NCI-H2029 treated with DMSO at 0.1 percent for 48 hours (cell line): ENCODE data around the gene BBX.

Source experiments
- DNase-seq: peaks from one replicate; lab custom pipeline; 2025; lab: John Stamatoyannopoulos, UW

The BBX gene

DNA sequence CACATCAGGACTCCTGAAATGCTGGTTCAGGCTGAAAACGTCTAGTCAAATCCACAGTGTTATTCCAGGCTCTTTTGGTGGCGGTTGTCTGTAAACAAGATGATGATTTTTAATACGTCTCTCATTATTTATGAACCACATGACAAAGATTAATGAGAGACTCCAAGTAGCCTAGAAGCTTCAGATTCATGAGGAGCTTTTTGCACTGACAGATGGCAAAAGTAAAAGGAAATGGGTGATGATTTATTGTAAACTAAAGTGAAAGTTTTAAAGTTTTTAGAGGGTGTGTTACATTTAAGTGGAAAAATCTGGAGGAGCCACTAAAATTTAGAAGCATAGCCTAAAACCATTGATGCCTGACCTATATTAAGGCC is 77.0 kb downstream of the BBX start:
- DNase-seq, result no peak

DNA sequence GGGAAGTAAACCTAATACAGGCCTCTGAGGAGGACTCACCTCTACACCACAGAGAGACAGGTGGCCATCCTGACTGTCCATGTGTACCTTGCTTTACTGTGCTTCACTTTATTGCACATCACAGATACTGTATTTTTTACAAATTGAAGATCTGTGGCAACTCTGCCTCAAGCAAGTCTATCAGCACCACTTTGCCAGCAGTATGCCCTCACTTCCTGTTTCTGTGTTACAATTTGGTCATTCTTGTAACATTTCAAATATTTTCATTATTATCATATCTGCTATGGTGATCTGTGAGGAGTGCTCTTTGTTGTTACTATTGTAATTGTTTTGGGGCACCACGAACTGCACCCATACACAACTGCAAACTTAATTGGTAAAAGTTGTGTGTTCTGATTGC is 78.0 kb downstream of the BBX start:
- DNase-seq, result no peak

DNA sequence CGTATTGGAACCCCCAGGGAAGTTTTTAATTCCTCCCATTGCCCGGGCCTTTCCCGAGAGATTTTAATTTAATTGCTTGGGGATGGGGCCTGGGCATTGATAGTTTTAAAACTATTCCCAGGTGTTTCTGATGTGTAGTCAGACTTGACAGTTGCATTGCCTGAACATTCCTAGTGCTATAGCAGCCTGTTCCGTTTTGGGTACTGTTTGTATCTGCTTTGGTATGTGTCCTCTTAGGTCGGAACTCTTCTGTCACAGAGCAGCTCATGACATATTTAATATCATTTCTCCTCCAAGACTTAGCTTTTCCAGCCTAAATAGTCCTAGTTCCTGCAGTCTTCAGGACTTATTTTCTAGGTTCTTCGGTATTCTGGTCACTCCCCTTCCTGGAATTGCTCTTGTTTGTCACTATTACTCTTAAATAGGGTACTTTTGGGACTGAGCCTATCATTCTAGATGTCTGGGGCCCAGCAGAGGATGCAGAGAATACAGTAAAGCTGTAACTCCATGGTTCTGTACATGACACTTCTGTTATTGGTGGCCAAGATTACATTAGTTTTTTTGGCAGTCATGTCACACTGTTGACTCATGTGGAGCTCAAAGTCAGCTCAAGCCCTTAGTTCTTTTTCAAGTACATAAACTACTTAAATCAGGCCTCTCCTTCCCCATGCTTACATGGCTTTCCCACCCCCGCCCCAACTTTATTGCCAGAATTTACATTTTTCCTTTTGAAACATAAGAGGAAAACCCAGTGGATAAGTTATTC is 81.5 kb downstream of the BBX start:
- no peak for DNase-seq

DNA sequence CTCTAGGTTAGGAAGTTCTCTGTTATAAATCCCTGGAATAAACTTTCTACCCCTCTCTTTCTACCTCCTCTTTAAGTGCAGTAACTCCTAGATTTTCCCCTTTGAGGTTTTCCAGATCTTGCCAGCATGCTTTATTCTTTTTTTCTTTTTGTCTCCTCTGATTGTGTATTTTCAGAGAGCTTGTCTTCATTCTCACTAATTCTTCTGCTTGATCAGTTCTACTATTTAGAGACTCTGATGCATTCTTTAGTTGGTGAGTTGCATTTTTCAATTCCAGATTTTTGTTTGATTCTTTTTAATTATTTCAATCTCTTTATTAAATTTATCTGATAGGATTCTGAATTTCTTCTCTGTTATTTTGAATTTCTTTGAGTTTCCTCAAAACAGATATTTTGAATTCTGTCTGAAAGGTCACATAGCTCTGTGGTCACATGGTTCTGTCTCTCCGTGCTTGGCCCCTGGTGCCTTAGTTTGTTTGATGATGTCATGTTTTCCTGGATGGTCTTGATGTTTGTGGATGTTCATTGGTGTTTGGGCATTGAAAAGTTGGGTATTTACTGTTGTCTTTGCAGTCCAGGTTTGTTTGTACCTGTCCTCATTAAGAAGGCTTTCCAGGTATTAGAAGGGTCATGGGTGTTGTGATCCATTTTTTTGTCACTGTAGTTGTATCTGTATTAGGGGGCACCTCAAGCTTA is 89.2 kb downstream of the BBX start:
- no peak for DNase-seq

DNA sequence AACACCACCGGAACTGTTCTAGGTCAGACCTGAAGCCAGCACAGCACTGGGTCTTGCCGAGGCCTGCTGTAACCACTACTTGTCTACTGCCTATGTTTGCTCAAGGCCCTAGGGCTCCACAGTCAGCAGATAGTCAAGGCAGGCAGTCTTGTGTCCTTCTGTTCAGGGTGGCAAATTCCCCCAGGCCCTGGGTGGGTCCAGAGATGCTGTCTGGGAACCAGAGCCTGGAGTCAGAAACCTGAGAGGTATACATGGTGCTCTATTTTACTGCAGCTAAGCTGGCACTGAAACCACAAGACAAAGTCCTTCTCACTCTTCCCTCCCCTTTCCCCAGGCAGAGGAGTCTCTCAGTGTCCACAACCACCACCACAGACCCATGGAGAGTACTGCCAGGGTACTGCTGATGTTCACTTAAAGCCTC is 89.9 kb downstream of the BBX start:
- DNase-seq, result no peak

DNA sequence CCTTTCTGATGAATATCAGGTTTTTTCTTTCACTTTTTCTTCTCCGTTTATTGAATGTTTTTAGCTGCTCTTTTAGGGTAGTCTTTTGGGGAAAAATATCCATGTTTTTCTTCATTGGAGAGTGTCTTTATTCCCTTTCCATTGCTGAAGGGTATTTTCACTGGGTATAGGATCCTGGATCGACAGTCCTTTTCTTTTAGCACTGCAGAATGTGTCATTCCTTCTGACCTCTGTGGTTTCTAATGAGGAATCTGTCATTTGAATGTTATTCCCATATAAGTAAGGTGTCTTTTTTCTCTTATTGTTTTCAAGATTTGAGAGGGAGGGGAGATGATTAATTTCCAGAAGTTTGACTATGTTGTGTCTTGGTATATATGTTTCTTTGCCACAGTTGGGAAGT is 96.8 kb downstream of the BBX start:
- DNase-seq, result no peak

DNA sequence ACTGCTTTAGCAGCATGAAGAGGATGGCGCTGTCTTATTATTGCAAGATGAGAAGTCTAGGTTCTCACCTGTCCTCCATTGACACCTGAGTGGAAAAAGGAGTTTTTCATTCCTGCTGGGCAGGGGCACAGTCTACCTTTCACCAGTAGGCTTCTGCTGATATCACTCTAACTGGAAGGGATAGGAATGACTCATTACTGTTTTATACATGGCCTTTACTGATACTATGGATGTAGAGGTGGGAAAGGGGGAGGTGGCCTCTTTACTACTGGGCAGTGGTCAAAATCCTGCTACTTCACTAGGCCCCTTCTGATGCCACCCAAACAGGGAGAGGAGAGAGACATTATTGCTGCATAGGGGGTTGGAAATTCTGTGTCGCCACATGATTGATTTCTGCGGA is 97.8 kb downstream of the BBX start:
- no peak for DNase-seq

DNA sequence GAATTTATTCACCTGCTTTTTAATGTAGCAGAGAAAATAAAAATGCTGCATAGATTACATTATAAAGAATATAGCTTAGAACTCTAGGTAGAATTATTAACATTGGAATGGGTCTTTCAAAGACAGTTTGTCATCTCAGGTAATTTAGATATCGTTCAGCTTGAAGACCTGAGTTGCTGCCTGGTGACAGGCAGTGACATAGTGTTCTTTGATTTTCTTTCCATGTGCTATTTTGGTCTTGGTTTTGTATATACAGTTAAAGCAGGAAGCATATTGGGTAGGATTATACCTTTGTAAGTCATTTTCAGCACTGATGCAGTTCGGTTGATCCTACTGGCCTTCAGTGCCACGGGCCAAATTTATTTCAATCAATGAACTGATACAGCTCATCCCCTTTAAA is 98.7 kb downstream of the BBX start:
- no peak for DNase-seq

DNA sequence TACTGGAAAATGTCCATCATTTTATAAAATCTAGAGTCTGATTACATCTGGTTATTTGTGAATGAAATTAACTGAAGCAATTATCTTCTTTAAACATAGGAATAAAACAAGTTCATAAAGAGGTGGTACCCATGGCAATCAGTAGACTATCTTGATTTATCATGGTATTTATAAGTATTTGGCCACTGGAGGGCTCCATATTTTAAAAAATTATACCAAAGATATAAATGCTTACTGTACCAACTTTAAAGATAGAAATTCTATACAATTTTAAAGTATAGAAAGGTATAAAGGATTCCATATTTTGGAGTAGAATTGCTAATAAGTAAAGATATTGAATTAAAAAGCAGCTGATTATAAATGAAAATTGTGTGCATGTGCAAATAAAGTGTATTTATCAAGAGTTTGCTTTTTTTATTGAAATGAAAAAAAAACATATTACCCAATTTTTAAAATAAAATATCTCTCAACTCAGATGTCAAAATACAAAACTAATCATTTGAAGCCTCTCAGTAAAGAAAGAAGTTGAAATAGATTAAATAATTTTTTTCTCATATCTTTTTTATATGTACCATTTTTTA is 105.3 kb downstream of the BBX start:
- no peak for DNase-seq

DNA sequence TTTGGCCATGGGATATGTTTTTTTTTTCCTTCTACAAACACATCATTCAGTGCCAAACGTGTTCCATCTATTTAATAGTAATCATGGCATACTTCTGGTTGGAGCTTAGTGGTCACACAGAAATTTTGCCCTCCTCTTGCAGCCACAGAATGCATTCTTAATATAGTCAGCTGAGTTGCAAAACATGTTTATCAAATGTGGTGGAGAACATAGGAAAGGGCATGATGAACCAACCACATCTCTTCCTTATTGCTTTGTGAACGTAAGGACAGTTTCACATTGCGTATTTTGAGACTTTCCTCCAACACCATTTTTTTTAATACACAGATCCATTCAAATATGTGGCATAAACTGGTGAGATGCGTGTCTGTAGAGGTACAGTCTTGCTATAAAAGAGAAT is 106.8 kb downstream of the BBX start:
- DNase-seq, result no peak

DNA sequence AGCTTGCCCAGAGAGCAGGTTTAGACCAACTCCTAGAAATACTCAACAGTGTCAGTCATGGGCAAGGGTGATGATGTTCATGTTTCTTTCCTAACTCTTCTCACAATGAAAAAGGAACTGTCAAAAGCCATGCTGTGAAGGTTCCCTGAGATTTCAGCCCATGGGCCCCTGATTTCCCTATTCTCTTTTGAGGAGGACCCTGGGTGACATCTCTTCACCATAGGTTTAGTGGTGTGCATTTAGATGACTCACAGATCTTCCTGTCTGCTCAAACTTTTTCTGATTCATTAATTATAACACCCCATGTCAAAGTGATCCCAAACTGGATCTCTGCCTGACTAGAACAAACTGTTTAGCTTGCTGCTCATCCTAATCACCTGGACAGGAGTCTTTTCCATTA is 108.0 kb downstream of the BBX start:
- no peak for DNase-seq

DNA sequence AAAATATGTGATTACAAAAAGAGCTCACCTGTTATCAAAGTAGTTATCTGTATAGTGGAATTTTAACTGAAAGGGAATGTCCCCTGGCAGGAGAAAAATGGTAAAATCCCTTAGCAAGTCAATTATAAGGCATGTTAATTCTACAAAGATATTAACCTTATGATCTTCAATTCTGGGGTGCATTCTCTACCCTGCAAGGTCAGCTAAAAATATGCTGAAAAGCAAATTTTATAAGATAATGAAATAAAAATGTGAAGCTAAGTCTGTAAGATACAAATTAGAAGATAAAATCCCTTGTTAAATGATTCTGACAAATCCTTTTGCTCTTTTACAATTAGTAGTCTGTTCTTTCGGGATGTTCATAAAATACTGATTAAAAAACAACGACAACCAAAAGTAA is 109.8 kb downstream of the BBX start:
- no peak for DNase-seq

DNA sequence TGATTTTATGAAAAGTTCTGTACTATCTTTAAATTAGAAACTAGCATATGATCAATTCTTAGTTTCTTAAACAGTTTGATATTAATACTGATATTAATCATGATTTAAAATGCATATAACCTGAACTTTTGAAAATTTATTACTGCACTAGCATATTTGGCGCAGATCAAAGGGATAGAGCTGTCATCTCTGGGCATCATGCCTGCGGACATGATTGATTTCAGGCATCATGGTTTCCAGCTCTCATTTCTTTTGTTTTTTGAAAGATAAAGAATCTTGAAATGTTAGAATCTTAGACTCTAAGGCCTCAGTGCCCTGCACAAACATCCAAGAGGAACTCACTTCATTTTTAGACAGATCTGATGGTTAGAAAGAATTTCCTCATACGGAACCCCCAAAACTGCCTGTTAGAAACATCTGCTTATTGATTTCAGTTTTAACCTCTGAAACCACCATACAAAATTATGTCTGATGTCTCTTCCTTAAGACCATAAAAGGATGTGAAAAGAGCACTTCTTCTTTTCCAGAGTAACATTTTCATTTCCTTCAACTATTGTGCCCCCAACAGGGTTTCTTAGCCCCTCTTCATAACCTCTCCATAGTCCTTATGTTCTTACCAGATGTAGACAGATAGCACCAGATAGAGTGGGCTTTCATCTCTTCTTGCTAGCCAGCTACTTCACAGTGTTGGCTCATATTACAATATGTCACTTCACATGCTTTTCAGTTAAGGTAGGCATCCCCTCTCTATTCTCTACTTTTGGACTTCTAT is 110.8 kb downstream of the BBX start:
- no peak for DNase-seq

DNA sequence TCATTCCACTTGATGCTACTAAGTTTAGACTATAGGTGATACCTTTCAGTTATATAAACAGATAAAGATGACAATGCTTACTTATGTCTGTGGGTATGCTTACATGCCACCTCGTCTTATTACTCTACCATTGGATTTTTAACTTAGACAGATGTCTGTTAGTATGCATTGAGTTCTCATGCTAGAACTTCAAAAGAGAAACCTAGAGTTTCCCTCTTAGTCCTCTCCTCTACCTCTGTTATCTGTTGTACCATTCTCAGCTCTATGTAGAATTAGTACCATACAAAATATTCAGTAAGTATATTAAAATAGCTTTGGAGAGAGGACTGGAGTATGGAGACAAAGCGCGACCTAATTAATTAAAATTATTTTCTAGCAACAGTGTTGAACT is 111.3 kb downstream of the BBX start:
- DNase-seq, result no peak

DNA sequence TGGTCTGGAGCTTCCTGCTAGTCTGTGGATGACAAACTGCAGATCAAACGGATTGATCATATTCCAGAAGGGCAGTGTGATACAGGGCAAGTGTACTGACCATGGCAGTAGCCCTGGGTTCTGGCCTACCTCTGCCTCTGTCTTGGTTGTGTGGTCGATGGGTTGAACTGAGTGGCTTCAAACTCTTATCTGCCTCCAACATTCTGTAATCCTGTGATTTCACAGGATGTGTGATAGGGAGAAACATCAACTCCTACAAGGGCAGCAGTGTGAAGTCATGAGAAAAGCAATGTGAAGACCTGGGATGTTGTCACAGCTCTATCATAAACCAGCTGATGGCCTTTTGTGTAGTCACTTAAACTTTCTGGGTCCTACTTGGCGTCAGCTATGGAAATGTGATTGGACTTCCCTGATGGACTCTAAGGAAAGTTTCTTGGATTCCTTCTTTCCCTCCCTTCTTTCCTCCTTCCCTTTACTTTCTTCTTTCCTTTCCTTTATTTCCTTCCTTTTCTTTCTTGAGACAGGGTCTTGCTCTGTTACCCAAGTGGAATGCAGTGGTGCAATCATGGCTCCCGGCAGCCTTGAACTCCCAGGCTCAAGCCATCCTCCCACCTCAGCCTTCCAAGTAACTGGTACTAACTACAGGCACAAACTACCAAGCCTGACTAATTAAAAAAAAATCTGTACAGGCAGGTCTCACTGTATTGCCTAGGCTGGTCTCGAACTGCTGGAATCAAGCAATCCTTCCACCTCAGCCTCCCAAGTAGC is 114.8 kb downstream of the BBX start:
- no peak for DNase-seq

DNA sequence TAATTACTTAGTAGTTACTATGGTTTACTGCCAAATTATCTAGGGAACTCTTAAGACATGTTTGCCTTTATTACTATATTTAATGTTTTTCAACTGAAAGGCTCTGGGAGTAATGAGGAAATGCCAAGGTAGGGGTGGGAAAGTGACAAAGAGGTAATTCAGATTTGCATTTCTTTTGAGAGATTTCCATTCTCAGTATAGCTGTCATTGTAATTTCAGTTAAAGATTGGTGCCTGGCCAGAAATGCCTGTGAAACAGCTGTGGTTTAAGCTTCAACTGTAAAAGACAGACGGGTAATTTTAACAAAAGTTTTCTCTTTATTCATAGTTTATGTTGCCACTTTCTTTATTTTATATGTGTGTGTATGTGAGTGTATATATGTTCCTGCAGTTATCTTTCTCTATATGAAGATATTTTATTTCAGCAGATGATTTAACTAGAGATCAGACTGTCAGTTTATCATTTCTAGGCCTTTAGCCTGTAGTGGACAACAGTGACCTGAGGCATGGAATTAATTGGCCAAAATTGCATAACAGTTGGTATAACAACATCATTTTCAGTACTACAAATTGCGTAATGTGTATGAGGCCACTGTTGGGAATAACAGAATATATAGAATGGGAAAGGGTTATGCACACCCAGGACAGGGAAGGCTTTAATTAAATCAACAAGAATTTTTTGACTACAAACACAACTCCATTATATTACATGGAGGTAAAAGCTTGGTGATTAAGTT is 119.0 kb downstream of the BBX start:
- DNase-seq, result no peak

DNA sequence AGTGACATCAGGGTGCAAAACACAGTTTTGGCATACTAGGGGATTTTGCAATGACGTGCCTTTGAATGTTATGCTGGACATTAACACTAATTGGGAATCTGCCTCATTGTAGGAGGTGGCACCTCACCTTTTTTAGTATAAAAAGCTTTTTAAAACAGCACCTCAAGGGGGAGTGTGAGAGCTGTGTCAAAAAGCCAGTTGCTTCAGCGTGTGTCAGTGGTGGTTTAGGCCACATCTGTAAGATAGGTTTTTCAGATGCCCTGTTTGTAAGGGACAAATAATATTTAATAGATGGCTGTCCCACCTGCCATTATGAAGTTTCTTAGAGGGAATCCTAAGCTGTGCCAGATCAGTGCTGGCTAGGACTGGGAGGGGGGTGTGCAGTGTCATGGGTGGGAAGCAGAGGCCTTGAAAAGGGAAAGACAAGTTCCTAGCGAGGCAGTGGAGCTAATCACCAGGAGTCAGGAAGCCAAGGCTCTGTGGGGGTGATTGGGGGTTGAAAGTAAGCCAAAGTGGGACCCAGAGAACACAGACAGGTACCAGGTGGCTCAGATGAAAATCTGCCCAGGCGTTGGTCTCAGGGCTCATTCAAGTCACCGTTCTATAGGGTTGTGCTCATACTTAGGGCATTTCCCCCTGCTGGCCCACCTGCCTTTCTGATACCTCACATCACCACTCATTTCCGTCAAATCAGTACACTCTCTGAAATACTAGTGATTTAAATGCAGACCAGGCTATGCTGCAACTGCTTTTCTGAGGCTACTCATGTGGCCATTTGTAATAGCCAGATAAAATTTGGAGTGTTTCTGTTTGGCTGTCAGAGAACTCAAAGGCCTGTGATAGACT is 120.5 kb downstream of the BBX start:
- no peak for DNase-seq

DNA sequence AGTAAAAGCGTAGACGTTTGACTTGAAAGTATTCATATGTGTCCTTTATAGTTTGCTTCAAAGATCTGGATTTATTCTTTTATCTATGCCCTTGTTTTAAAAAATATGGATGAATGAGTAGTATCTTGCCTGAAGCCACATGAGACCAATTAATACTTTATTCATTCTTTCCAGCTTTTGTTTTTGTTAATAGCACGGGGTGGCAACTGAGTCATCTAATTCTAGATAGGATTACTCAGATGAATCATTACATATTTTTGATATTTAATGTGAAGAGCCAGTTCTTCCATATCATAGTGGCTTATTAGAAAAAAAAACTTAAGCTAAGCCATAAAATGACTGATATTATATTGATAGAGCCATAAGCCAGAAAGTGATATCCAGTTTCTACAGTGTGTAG is 121.9 kb downstream of the BBX start:
- no peak for DNase-seq

DNA sequence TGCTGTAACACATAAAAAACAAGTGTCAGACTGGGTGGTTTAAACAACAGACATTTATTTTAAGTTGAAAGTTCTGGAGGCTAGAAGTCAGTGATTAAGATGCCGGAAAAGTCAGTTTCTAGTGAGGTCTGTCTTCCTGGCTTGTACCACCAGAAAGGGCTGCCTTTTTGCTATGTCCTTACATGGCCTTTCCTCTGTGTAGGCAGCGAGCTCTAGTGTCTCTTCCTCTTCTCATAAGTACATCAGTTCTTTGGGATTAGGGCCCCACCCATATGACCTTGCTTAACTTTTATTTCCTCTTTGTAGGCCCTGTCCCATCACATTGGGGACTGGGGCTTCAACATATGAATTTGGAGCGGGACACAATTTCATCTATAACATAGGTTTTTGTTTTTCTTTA is 128.0 kb downstream of the BBX start:
- no peak for DNase-seq

DNA sequence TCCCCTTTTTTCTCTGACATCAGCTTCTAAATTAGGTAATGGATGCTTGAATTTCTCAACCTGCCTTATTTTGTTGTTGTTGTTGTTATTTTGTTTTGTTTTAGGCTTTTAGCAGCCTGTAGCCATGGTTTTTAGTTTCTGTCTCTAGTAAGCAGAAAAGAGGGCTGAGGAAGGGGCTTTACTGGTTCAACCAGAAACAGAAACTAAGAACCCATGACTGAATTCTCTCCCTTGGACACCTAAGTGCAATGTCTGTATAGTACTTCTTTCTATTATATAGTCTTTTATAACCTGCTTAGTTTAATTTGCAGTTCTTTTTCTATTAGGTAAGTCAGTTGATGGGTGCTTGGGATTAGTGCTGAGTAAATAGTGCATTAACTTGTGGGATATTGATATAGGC is 129.0 kb downstream of the BBX start:
- DNase-seq, result no peak
